Esophagus squamous epithelium (tissue), 4 donors: Measurements from ENCODE around the gene L1CAM.

Experiments used
- POLR2A ChIP-seq, 4 donors: fragments of 450-650 bp; IDR thresholded peaks; one replicate each; pipeline ENCODE4 v1.6.1; 2017; ENCODE audit warnings: antibody characterized with exemption in 4 of 4, mild to moderate bottlenecking in 4 of 4, moderate library complexity in 3 of 4
- TF ChIP-seq, protein P1 (sequence below), 6 experiments: fragments of 450-650 bp in 4 of 6; fragments of 200-600 bp in 2 of 6; sonication (generic) in 2 of 6; IDR thresholded peaks; one replicate each; pipeline ENCODE4 v1.5.1; 2016 to 2019; ENCODE audit warnings: antibody characterized with exemption in 6 of 6, mild to moderate bottlenecking in 4 of 6, moderate library complexity in 4 of 6

DNA sequence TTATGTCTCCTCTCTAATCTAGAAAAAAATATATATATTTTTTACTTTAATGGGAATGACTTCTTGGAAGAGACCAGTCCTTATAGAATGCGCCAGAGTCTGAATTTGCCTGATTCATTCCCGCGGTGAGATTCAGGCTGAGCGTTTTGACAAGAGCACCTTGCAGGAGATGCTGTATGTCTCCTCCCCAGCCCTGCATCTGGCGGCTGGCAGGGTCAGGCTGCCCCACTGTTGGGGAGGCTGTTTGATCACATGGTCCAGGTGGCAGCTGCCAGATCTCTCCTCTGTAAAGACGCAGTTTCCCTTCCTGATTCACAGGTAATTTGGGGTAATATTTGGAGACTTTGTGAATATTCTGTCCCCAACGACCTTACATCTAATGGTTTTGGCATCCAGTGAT is 65.4 kb downstream of the L1CAM start:
- TF ChIP-seq, protein P1, sequence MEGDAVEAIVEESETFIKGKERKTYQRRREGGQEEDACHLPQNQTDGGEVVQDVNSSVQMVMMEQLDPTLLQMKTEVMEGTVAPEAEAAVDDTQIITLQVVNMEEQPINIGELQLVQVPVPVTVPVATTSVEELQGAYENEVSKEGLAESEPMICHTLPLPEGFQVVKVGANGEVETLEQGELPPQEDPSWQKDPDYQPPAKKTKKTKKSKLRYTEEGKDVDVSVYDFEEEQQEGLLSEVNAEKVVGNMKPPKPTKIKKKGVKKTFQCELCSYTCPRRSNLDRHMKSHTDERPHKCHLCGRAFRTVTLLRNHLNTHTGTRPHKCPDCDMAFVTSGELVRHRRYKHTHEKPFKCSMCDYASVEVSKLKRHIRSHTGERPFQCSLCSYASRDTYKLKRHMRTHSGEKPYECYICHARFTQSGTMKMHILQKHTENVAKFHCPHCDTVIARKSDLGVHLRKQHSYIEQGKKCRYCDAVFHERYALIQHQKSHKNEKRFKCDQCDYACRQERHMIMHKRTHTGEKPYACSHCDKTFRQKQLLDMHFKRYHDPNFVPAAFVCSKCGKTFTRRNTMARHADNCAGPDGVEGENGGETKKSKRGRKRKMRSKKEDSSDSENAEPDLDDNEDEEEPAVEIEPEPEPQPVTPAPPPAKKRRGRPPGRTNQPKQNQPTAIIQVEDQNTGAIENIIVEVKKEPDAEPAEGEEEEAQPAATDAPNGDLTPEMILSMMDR (IDR thresholded peaks at IDR 0.05) = no peak
- no peak for TF ChIP-seq POLR2A (IDR thresholded peaks at IDR 0.05)
